Ramos (cell line): Measurements from ENCODE around the gene PPP1R18.
"Not testable (repeated sequence)": the region's sequence is repeated elsewhere in the genome, so short reads cannot be mapped to it uniquely, and the experiment has no call there.

ENCODE experiments used
- in situ Hi-C: fragments of 300-500 bp; cut with MboI; formaldehyde crosslinking; loops from one replicate; pipeline ENCODE4 v1.14.3; 2022; ENCODE audit warnings: low sequenced_read_pairs; ENCODE audit not compliant: unreplicated experiment

PPP1R18 gene, protein sequence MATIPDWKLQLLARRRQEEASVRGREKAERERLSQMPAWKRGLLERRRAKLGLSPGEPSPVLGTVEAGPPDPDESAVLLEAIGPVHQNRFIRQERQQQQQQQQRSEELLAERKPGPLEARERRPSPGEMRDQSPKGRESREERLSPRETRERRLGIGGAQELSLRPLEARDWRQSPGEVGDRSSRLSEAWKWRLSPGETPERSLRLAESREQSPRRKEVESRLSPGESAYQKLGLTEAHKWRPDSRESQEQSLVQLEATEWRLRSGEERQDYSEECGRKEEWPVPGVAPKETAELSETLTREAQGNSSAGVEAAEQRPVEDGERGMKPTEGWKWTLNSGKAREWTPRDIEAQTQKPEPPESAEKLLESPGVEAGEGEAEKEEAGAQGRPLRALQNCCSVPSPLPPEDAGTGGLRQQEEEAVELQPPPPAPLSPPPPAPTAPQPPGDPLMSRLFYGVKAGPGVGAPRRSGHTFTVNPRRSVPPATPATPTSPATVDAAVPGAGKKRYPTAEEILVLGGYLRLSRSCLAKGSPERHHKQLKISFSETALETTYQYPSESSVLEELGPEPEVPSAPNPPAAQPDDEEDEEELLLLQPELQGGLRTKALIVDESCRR

DNA sequence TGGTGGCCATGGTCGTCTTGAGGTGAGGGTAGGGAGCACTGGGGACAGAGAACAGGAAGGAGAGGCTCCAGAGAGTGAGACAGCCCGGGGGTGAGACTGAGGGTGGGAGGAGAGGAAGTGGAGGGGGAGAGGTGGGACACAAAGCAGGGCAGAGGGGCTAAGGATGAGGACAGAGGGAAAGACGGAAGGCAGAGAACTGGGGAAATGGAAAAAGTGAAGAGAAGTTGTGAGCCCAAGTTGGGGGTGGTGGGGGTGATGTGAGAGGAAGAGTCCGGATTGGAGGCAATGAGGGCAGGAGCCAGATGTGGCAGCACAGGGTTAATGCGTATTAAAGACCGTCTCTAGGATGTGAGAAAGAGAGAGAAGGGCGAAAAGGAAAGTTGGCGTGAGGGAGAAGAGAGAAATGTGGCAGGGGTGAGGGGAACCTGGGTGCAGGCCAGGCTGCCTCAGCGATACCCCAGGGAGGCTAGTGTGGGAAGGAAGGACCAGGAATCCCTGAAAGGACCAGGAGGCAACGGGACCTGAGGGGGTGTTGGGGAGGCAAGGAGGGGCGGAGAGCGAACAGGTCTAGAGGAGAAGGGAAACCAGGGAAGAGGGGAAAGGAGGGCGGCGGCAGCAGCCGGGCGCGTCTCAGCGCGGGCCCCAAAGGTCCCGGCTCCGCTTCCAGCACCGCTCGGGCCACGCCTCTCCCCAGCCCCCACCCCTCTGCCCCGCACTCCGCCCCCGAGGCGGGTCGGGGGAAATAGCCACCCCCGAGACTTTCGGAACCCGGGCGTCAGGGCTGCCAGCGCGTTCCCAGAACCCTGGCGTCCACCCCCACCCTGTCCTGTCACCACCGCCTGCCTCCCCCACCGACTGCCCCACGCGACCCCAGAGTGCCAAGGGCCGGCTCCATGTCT is at the start of gene PPP1R18:
Gene PPP1R18 (minus strand): TSS at position 637 of the 899 bp plus-strand sequence. CDS start 627 bp downstream, at position 10.
- in situ Hi-C loops, result no loop called here

DNA sequence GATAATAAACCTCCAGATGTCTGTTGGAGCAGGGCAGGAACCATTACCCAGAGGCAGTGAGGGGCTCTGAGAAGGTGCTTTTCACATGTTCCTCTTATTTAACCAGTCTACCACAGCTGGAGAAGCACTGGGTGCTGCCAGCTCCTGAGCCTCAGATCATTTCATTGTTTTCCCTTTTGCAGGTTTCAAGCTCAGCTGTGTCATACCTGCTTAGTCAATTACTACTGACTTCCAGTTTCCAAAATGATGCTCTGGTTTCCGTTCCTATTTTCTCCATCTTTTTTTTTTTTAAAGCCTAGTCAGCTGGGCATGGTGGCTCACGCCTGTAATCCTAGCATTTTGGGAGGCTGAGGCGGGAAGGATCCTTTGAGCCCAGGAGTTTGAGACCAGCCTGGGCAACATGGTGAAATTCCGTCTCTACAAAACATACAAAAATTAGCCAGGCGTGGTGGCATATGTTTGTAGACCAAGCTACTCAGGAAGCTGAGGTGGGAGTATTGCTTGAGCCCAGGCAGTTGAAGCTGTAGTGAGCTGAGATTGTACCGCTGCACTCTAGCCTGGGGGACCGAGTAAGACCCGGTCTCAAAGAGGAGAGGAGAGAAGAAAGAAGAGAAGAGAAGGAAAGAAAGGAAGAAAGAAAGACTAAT is 49.3 kb upstream of the PPP1R18 start:
- in situ Hi-C loops, result no loop called here

DNA sequence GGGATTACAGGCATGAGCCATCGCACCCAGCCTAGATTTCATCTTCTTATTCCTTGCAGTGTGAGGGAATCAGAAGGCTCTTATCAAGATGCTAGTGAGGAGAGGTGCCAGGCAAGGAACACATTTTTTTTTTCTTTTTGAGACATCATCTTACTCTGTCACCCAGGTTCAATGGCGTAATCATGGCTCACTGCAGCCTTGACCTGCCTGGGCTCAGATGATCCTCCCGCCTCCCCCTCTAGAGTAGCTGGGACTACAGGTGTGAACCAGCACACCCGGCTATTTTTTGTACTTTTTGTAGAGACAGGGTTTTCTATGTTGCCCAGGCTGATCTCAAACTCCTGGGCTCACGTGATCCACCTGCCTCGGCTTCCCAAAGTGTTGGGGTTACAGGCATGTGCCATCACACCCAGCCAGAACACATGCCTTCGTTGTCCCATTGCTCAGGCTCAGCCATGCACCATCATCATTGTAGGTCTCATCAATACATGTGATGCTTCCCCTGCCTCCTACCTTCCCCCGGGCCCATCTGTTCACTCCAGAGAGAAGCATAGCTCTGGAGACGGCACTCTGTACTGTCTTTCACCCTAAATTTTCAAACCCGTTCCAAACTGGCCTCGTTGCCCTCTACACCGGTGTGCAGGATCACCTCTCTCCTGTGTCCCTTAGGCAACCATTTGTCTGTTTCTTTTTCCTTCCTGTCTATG is 45.9 kb upstream of the PPP1R18 start:
- in situ Hi-C loops, result no loop called here

DNA sequence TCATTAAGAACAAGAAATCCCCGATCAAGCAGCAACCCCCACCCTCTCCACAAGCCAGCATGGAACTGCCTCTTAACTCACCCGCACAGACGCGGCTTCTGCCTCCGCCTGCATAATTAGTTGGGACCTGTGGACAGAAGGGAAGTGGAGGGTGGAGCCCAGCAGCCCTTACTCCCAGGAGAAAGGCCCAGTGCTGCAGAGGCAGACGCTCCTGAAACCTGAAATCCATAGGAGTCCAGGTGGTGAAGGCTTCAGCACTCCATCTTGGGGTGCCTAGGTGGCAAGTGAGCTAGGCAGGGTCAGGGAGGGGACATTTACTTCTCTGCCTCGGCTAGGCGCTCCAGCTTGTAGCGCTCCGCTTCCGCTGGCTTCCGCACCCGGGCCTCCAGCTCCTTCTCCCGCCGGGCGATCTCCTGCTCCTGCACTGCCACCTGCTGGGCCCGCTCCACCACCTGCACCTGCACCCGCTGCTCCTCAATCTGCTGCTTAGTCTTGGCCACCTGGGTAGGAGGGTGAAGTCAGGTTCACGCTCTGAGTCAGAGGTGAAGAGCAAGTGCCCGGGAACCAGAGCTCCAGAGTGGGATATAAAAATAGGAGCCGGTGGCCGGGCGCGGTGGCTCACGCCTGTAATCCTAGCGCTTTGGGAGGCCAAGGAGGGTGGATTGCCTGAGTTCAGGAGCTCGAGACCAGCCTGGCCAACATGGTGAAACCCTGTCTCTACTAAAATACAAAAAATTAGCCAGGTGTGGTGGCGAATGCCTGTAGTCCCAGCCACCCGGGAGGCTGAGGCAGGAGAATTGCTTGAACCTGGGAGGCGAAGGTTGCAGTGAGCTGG is 44.4 kb upstream of the PPP1R18 start:
- in situ Hi-C loops, result no loop called here

DNA sequence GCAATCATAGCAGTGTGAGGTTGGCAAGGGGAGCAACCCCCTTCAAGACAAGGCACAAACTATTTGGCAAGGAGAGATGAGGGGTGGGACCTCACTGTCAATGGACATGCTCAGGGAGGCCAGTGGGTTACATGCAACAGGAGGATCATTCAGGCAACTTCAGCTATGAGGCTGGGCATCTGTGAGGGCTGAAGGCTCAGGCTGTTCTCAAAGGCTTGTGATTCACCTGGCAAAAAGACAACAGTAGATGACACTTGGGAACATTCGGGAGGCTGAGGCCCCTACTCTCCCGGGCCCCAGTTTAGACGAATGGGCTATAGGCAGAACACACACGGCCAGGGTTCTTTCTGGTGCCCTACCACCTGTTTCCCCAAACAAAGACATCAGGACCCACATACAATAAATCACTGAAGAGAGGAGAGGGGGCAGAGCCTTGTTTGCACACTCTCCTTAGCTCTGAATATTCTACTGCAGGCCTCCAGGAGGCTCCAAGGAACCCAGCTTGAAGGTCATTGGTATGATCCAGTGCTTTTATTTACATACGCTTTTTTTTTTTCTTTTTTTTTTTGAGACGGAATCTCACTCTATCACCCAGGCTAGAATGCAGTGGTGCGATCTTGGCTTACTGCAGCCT is 41.6 kb upstream of the PPP1R18 start:
- in situ Hi-C loops, result loop anchor here (5.0 kb wide), 1 partner anchor 56 kb away; the partner anchor contains the start of gene DHX16

DNA sequence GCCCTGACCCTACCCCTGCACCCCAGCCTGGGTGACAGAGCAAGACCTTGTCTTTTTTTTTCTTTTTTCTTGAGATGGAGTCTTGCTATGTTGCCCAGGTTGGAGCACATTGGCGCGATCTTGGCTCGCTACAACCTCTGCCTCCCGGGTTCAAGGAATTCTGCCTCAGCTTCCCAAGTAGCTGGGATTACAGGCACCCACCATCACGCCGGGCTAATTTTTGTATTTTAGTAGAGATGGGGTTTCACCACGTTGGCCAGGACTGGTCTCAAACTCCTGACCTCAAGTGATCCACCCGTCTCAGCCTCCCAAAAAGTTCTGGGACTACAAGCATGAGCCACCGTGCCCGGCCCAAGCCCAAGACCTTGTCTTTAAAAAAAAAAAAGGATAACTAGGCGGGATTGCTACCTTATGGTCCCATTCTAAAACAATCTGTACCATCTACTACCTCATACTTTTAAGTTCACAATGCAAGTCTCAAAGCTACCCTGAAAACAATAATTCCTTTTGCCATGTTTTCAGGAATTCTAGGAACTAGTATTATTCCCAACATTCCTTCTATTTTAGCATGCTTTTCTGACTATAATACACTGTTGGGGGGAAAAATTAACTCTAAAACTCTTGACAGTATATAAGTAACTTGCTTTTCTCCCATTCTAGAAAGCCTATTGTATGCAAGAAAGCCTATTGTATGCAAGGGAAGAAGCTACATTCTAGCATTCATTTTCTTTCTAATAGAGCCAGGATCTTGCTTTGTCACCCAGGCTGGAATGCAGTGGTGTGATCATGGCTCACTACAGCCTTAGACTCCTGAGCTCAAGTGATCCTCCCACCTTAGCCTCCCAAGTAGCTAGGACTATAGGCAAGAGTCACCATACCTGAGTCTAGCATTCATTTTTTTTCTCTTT is 40.3 kb upstream of the PPP1R18 start:
- in situ Hi-C loops, result loop anchor here (5.0 kb wide), 1 partner anchor 54 kb away; the partner anchor contains the start of gene DHX16

DNA sequence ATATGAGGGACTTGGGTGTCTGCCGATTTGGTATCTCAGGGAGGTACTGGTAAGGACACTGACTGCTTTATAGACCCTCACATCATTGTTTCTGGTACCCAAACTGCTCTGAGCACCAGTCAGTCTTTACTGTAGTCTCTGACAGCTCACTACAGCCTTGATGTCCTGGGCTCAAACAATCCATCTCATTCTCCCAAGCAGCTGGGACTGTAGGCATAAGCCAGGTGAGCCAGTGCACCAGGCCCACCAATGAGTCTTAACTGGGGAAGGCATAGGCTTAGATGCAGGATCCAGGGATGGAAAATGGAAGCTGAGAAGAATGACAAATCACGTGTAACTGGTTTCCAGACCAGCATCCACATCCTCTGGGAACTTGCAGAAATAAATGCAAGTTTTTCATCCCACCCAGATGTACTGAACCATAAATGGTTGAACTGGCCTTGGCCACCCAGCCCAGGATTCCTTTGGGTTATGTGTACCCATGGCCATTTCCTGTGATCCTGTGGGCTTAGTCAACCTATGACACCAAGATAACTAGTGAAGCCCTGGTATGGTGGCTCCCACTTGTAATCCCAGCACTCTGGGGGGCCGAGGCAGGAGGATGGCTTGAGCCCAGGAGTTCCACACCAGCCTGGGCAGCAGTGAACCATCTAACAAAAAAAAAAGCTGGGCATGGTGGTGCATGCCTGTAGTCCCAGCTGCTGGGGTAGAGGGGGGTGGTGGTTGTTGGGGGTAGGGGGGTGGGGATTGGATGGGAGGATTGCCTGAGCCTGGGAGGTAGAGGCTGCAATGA is 39.5 kb upstream of the PPP1R18 start:
- in situ Hi-C loops, result loop anchor here (5.0 kb wide), 1 partner anchor 54 kb away; the partner anchor contains the start of gene DHX16

DNA sequence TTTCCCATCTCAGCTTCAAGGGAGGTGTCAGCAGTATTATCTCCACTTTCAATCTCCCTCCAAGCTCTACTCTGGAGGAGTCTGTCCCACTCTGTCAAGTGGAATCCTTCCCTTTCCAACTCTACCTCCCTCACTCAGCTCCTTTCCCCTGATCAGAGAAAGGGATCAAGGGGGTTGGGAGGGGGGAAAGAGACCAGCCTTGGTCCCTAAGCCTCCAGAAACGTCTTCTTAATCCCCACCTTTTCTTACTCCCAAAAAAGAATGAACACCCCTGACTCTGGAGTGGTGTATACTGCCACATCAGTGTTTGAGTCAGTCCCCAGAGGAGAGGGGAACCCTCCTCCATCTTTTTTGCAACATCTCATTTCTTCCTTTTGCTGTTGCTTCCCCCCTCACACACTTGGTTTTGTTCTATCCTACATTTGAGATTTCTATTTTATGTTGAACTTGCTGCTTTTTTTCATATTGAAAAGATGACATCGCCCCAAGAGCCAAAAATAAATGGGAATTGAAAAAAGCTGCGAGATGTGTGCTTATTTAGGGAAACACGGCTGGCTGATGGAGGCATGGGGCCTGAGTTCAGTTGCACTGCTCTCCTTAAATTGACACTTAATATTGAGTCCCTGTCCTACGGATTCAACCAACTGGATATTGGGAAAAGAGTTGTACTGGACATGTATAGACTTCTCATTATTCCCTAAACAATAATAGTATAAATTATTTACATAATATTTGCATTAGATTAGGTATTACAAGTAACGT is 38.6 kb upstream of the PPP1R18 start:
- in situ Hi-C loops, result loop anchor here (5.0 kb wide), 1 partner anchor 53 kb away; the partner anchor contains the start of gene DHX16

DNA sequence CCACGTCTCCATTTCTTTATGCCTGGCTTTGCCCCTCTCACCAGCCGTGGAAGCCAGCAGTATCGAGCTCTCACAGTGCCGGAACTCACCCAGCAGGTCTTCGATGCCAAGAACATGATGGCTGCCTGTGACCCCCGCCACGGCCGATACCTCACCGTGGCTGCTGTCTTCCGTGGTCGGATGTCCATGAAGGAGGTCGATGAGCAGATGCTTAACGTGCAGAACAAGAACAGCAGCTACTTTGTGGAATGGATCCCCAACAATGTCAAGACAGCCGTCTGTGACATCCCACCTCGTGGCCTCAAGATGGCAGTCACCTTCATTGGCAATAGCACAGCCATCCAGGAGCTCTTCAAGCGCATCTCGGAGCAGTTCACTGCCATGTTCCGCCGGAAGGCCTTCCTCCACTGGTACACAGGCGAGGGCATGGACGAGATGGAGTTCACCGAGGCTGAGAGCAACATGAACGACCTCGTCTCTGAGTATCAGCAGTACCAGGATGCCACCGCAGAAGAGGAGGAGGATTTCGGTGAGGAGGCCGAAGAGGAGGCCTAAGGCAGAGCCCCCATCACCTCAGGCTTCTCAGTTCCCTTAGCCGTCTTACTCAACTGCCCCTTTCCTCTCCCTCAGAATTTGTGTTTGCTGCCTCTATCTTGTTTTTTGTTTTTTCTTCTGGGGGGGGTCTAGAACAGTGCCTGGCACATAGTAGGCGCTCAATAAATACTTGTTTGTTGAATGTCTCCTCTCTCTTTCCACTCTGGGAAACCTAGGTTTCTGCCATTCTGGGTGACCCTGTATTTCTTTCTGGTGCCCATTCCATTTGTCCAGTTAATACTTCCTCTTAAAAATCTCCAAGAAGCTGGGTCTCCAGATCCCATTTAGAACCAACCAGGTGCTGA is 37.6 kb upstream of the PPP1R18 start:
- in situ Hi-C loops, result not testable (repeated sequence)

DNA sequence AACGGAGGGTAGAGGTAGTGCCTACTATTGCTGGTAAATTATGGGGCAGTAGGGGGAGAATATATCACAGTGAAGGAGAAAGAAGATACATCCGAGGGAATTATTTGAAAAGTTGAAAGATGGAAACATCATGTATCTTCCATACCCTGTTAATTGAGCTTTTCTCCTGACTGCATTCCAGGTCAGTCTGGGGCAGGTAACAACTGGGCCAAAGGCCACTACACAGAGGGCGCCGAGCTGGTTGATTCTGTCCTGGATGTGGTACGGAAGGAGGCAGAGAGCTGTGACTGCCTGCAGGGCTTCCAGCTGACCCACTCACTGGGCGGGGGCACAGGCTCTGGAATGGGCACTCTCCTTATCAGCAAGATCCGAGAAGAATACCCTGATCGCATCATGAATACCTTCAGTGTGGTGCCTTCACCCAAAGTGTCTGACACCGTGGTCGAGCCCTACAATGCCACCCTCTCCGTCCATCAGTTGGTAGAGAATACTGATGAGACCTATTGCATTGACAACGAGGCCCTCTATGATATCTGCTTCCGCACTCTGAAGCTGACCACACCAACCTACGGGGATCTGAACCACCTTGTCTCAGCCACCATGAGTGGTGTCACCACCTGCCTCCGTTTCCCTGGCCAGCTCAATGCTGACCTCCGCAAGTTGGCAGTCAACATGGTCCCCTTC is 36.9 kb upstream of the PPP1R18 start:
- in situ Hi-C loops, result not testable (repeated sequence)

DNA sequence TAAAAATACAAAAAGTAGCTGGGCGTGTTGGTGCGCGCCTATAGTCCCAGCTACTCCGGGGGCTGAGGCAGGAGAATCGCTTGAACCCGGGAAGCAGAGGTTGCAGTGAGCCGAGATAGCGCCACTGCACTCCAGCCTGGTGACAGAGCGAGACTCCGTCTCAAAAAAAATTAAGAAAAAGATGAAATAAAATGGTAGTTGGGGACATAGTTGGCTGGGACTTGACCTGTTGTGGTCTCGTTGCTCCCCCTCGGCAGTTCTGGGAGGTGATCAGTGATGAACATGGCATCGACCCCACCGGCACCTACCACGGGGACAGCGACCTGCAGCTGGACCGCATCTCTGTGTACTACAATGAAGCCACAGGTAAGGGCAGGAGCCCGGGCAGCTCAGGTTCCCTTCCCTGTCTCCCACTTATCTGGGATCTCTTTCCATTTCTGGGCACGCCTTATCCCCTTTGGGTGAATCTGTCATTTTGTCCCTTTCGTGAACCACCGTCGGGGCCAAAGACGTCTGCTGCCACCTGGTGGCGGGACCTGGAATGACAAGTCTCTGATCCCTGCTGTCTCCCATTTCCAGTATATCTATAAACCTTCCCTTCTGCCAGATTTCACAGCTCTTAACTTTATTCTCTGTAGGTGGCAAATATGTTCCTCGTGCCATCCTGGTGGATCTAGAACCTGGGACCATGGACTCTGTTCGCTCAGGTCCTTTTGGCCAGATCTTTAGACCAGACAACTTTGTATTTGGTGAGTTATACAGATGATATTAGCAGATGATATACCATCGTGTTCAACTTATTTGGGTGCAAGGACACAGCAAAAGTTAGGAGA is 36.1 kb upstream of the PPP1R18 start:
- in situ Hi-C loops, result no loop called here

DNA sequence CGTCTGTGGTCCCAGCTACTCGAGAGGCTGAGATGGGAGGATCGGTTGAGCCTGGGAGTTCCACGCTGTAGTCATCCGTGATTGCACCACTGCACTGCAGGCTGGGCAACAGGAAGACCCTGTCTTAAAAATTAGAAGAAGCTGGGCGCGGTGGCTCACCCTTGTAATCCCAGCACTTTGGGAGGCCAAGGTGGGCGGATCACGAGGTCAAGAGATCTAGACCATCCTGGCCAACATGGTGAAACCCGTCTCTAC is 35.5 kb upstream of the PPP1R18 start:
- in situ Hi-C loops, result not testable (repeated sequence)

DNA sequence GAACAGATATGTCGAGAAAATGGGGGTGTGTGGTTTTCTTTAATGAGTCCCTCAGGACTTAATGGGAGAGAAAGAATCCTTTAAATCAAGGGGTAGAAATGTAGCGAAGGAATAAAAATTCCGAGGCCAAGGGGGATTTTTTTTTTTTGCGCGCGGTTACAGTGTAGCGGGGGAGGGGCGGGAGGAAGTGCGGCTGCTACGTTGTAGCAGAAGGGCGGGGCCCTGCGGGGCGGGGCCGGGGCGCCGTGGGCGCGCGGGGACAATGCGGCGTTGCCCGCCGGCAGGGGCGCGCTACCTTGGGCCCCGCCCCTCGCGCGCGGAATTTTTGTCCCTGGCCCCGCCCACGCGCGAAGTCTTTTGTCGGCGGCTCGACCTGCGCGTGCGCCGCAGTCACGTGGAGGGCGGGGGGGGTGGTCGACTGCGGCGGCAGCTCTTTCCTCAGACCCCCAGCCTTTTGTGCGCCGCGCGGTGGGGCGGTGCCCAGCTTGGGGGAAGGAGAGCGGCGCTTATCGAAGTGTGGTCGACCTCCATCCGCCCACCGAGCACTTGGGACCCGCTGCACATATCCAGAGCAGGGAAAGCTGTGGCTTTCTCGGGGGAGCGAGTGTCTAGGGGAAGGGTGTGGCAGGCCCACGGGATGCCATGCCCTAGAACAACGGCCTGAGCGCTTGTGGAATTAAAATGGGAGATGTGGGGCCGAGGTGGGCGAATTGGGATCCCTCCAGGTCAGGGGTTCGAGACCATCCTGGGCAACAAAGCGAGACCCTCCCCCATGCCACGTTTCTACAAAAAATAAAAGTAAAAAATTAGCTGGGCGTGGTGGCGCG is 35.0 kb upstream of the PPP1R18 start:
- in situ Hi-C loops, result no loop called here
